ENCODE data around the gene TRABD2B.

Gene TRABD2B

GRCh38 chr1:47794530-47794929, 202.7 kb downstream of the TRABD2B start:
- no peak for DNase-seq (ENCODE audit: low read depth)

GRCh38 chr1:47794081-47794480, 203.1 kb downstream of the TRABD2B start:
- no peak for DNase-seq (ENCODE audit: low read depth)

DNA sequence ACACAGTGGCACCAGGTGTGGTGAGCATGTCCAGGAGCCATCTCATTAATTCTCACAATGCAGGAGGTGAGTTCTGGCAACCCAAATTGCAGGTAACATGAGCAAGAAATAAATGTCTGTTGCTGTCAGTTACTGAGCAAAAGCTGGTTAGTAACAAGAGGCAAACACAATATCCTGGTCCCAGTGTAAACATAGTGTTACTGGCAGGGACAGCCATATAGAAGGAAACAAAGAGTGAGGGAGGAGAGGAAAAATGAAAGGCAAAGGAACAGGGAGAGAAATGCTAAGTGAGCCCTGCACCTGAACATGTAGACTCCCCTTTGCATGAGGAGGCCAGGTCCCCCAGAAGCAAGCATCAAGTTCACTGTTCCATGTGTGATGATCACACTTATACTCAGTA, 203.6 kb downstream of the TRABD2B start:
- no peak for DNase-seq (ENCODE audit: low read depth)

- no peak for DNase-seq (ENCODE audit: low read depth)
Observed at GRCh38 chr1:47792779-47793178, 204.4 kb downstream of the TRABD2B start.

DNA sequence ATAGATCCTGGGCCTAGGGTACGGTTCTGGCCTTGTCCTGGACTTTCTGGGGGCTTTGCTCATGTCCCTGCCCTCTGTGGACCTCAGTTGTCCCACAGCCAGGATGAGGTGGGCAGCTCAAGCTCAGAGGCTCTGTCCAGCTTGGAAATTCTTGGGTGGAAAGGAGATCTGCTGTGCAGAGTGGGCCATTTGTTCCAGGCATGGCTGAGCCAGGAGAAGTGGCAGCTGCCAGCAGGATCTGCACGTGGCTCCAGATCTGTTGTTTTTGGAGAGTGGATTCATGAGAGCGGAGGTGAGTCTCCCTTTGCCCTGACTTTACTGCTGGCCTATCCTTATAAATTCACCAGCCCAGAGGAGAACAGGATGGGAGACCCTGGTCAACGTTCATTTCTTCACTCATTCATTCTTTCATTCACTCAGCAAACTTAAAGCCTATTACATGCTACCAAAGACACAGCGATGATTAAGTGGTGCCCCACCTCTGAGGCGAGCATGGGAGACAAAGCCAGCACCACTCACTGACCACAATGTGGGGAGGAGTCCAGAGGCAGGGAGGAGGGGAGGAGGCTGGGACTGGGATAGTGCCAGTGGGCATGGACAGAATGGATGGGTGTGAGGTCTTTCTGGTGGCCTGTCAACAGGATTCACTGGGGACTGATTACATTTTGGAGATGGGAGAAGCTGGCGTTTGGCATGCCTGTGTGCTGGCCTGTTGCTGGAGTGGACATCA, 205.1 kb downstream of the TRABD2B start:
- no peak for DNase-seq (ENCODE audit: low read depth)

- DNase-seq (ENCODE audit: low read depth), result no peak
Observed at GRCh38 chr1:47788761-47789160, 208.4 kb downstream of the TRABD2B start.

DNA sequence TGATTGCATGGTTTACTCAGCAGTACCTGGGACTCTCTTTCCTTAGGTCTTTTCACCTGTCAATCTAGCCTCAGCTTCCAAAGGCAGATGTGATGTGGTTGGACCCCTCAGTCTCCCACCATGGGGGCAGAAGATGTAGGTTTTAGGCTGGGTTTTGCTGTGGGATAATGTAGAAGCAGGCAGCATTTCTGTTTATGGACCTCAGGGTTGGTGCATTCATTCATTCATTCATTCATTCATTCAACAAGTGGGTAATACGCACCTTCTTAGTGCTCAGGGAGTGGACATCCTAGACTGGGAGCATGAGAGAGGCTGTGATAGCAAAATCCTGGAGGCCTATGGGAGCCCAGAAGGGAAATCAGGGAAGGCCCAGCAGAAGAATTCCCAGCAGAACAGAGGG, 209.6 kb downstream of the TRABD2B start:
- no peak for DNase-seq (ENCODE audit: low read depth)

- DNase-seq (ENCODE audit: low read depth), result no peak
Observed at GRCh38 chr1:47786316-47786715, 210.9 kb downstream of the TRABD2B start.

- no peak for DNase-seq (ENCODE audit: low read depth)
Observed at GRCh38 chr1:47785561-47786271, 211.5 kb downstream of the TRABD2B start.

DNA sequence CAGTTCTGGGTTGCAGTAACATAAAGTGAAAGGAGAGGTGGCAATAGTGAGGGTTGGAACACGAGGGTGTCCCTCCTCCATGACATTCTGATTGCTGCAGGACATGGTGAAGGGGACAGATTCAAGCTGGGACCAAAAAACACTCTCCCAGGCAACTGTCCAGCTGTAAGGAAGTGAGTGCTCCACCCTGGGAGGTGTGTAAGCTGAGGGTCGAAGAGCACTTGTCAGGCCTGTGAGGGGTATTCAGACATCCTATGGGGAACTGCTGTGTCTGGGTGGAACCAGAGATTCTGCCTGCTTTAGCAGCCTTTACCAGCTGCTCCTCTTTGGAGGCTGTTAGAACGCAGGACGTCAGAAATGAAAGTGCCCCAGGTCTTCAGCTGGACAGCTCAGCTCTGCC, 212.1 kb downstream of the TRABD2B start:
- no peak for DNase-seq (ENCODE audit: low read depth)

DNA sequence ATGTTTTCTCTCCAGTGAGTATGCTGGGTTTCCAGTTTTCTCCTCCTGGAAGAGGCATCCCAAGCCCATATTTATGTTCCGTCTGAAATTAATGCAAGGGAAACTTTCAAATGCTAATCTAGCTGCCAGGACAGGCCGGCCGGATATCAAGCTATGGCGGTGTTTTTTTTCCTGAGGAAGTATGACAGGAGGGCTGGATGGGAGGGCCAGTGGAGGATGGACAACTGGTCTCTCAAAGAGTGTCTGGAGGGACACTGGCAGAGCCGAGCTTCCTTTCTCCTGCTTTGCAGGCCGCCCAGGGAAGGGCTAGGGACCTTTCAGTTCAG, 212.7 kb downstream of the TRABD2B start:
- DNase-seq (ENCODE audit: low read depth), result no peak

DNA sequence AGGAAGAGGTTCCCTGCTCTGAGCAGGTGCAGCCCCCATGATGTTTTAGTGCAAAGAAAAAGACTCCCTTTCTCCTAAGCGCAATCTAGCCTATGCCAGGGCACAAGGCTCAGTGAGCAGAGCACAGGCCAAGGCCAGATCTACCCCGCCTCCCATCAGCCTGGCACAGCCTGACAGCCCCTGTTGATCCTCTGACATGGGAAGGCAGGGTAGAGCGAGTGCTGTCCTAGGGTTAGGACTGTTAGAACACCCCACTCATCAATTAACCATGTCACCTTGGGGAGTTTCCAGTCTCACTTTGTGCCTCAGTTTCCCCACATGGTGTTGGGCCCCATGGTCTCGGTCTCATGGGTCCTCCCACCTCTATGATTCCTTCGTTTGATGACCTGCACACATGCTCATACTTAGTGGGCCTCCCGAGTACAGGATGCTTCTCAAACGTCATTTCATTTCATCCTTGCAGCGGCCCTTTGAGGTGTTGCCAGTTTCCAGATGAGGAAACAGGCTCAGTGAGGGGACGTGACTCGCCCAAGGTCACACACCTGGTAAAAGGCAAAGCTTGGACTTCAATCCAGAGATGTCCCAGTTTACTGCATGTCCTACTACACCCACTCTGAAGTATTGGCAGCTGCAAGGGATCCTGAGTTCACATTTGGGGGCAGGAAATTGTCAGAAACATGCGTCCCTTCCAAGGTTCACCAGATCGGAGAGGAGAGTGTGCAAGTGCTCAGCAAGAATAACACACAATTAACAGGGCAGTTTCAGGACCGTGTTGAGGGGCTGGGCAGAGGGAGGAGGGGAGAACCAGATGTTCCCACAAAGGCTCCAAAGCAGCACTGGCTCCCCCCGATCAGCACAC, 213.3 kb downstream of the TRABD2B start:
- DNase-seq (ENCODE audit: low read depth), result no peak

- no peak for DNase-seq (ENCODE audit: low read depth)
Observed at GRCh38 chr1:47782414-47783166, 214.6 kb downstream of the TRABD2B start.

- DNase-seq (ENCODE audit: low read depth), result no peak
Observed at GRCh38 chr1:47781171-47781959, 215.8 kb downstream of the TRABD2B start.

- DNase-seq (ENCODE audit: low read depth), result no peak
Observed at GRCh38 chr1:47780469-47780995, 216.7 kb downstream of the TRABD2B start.

GRCh38 chr1:47779613-47780012, 217.6 kb downstream of the TRABD2B start:
- no peak for DNase-seq (ENCODE audit: low read depth)

GRCh38 chr1:47778280-47778679, 218.9 kb downstream of the TRABD2B start:
- no peak for DNase-seq (ENCODE audit: low read depth)

- DNase-seq (ENCODE audit: low read depth), result no peak
Observed at GRCh38 chr1:47777322-47777721, 219.9 kb downstream of the TRABD2B start.

DNA sequence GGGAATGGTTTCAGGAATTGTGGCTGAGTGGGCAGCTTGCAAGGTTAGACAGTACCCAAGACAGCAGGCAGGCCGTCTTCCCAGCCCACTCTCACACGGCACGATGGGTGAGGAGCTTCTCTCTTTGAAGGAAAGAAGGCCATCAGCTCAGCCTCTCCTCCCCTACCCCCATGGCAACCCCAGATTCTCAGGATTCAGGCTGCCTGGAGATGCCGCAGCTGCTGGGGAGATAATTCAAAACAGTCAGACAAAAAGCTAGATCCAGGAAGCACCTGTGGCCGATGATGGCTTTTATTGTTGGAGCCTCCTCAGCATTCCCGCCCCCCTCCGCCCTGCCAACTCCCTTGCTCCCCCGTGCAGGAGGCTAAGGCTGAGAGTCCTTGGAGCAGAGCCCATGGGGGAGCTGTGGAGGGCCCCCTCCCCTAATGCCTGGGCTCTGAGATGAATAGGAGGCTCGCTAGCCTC, 220.5 kb downstream of the TRABD2B start:
- DNase-seq (ENCODE audit: low read depth), result no peak

GRCh38 chr1:47774986-47775834, 222.0 kb downstream of the TRABD2B start:
- DNase-seq (ENCODE audit: low read depth), result no peak
